Middle frontal gyrus (tissue), 1 donor: Measurements from ENCODE around the gene CPSF3.

Source experiments
- DNase-seq: peaks from one replicate; pipeline ENCODE4 v3.0.0-alpha.2; 2015; ENCODE audit warnings: low spot score; ENCODE audit errors: extremely low spot score

CPSF3 gene

DNA sequence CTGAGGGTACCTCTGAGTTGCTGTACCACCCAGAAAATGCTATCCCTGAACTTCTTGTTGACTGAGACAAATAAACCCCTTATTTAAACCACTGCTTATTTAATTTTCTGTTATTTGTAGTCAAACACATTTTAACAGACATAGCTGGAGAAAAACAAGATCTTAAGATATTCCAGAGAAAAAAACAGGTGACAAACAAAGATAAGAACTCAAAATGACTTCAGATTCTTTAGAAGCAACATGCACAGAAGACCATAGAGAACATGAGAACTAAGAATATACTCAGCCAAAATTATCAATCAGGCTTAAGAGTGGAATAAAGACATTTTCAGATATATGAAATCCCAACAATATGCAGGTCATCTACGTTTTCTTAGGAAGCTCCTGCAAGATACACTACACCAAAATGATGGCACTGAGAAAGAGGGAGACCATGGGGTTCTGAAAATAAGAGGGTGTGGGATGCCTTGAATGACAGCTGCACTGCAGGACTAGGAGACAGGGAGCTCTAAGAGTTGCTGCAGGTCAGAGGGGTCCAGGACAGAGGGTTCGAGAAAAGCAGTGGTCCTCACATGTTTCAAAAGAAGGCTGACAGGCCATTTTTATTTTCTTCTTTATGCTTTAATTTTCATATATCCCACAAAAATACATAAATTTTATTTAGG, 93.8 kb downstream of the CPSF3 start:
- DNase-seq, result no peak

DNA sequence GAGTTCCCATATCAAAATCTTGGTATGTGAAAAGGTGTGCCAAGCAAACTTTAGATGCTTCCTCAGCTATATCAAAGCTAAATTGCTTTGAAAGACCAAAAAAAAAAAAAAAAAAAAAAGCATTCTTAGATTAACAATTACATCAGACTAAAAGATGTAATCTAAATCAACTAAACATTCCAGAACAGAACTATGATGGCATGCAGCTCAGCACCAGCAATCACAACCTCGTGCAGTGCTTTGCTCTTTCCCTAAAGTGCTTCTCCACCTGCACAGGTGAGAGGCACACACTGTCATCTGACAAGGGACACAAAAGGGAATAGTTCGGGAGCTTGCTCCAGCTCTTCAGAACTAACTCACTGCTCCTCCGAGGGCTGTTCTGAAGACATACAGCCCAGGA, 94.7 kb downstream of the CPSF3 start:
- no peak for DNase-seq

DNA sequence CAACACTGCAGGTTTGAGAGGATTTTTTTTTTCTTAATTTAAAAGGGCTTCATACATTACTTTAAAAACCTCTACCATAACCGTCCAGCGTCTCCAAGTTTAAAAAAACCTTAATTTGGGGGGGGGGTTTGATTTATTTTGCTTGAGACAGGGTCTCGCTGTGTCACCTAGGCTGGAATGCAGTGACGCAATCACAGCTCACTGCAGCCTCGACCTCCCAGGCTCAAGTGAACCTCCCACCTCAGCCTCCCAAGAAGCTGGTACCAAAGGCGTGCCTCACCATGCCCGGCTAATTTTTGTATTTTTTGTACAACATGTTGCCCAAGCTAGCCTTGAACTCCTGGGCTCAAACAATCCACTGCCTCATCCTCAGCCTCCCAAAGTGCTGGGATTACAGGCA, 95.3 kb downstream of the CPSF3 start:
- DNase-seq, result no peak

DNA sequence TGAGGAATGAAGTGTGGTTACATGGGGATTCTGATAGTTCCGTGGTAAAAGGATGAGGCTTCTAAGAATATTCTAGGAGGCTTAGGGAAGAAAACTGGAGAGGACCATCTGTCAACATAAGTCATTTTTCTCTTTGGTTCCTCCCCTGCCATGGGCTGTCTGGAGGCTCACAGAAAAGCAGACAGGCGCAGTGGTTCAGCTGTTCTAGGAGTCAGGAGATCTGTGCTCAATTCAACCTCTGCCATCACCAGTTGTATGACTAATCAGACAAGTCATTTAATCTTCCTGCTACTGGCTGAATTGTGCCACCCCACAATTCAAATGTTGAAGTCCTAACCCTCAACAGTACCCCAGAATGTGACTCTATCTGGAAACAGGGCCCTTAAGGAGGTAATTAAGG, 95.8 kb downstream of the CPSF3 start:
- DNase-seq, result no peak
